GM21576 (cell line): ENCODE data around the gene CKB.

Source experiments
- ATAC-seq: cut with Tn5 transposase; IDR thresholded peaks from one replicate; pipeline ENCODE4 v1.9.1; 2021; ENCODE audit warnings: mild to moderate bottlenecking, moderate library complexity; ENCODE audit not compliant: unreplicated experiment

Gene CKB

DNA sequence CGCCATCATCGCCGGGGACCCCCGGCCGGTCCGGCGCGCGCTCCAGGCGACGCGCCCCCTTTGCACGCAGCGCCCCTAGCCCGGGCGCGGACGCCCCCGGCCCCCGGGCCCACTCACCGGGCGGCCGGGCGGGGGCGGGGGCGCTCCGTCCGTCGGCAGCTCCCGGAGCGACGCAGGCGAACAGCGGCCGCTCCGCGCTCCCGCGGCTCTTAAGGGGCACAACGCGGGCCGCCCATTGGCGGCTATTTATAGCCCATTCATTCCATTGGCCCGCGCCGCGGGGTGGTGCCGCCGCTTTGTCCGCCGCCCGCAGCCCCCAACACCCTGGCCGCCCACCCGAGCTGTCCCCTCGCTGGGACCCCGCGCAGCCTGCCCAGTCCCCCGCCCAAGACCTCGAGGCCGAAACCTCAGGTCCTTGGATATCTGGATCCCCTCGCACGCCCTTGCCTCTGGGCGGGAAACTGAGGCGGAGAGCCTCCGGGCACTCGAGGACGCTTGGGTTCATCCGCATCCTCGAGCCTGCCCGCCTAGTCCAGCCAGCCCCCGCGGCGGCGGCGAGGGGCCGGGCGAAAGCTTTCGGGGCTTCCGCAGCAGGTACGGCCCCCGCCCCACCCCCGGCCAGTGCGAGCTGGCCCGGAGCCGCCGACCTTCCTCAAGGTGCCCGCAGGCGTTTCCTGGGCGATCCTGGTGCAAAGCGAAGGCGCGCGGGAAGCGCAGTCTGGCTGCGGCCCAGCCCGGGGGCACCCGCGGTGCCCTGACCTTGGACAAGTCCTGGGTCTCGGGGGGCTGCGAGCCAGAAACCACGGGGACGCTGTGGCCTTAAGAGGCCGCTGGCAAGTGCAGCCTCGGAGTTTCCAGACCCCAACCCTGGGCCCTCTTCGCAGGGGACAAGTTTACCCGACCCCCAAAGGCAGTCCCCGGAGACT is at the start of gene CKB:
TSS of gene CKB (minus strand) at position 182 of the 926 bp plus-strand sequence. CDS start 337 bp downstream, outside the sequence.
- no peak for ATAC-seq

DNA sequence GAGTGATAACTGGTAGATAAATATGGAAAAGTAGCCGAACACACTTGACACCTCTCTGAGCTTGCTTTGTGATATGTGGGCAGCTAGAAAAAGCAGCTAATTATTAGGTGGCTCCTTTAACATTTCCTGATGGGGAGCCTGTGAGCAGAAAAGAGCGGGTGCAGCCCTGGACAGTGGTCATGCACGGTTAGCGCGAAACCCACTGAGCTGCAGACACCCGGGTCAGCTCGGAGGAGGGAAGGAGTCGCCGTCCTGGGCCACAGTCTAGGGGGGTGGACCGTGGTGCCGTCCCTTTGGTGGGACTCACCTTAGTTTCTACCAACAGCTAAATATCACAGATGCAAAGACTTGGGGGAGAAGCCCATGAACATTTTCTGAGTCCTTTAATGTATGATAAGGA is 46.8 kb upstream of the CKB start:
- ATAC-seq: no peak

DNA sequence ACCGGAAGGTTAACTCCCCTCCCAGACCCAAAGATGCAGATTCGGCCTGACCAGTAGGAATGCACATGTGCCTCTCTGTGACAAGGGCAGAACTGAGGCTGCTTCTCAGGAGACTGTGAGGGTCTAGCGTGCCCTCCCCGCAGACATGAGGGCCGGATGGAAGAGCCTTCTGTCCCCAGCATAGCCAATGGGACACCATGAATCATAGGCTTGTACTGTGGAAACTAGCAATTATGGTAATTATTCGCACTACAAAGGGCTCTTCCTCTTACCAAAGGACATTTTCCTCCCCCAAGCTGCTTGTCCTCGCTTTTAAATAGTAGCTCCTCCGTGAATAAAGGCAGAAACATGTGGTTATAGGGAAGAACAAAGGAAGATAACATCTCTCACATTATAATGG is 46.3 kb upstream of the CKB start:
- no peak for ATAC-seq

DNA sequence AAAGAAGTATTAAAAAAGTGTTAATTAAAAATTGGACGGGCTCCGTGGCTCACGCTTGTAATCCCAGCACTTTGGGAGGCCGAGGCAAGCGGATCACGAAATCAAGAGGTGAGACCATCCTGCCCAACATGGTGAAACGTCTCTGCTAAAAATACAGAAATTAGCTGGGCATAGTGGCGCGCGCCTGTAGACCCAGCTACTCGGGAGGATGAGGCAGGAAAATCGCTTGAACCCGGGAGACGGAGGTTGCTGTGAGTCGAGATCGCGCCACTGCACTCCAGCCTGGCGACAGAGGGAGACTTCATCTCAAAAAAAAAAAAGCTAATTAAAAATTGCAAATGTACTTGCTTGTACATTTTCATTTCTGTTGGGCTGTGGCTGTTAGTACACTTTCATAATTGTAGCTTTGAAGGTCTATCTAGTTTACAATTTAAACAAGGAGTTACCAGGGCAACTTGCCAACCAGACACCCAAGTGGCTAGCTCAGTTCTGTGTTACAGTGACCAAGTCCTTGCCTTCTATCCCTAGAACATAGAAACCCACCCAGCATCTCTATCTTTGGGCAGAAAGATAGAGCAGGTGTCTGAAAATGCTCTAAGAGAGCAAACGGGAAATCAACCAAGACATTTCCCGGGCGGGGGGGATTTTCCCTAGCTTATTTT is 41.3 kb upstream of the CKB start:
- no peak for ATAC-seq

DNA sequence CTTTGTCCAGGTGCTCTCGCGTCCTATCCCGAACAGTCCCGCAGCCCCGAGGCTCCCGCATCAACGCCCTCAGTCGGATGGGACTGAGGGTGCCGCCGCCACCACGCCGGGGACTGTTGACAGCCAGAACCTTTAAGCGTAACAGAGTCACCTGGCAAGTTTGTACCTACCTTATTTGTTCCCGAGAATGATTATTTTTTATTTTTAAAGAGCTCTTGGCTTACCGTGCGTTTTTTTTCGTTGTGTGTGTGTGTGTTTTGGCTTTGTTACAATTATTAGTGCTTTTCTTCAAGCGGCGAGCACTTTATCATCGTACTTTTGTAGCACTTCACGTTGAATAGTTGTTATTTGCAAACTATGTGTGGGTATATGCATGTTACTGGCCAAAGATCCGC is 40.6 kb upstream of the CKB start:
- no peak for ATAC-seq

DNA sequence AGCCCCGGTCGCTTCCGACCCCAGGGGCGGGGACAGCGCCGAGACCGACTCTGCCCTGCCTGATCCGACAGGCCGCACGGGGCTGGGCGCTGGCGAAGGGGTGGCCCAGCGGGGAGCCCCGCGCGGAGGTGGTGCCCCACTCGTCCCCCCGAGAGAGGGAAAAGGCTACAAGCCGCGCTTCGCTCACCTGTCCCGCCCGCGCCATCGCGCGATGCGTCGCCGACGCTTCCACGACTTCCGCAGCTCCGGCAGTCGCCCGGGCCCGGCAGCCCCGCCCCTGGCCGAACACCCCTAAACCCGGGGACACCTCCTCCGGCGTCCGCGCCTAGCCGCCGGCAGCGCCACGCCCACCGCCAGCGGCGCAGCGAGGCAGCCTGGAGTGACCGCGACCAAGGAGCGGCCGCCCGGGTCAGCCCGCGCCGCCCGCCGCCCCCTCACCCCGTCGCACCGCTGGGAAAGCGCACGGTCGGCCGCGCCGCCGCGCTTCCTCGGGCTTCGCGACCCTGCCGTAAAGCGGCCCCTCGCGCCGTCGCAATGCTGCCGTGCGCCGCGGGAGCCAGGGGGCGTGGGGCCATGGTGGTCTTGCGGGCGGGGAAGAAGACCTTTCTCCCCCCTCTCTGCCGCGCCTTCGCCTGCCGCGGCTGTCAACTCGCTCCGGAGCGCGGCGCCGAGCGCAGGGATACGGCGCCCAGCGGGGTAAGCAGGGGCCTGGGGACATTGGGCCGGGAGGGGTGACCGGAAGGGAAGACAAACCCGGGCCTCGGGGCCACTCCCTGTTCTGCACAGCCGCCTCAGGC is 40.0 kb upstream of the CKB start, which contains the start of the genes BAG5 and COA8:
TSS of gene BAG5 (minus strand) at position 229 of the 797 bp plus-strand sequence. CDS start 1,493 bp downstream, outside the sequence.
TSS of gene COA8 (plus strand) at position 532 of the 797 bp plus-strand sequence. CDS start at position 574, 42 bp downstream.
- ATAC-seq: peak; percentile 77

DNA sequence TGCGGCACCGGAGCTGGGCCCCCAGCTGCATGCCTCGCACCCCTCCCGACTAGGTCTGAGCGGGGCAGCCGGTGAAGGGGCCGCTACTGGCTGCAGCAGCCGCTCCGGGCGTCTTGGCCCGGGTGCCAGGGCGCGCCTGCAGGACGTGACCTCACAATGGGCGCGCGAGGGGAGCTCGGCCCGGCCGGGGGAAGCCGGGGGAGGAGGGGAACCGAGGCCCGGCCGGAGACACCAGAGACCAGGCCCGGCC is 39.5 kb upstream of the CKB start:
- peak; percentile 39 for ATAC-seq

DNA sequence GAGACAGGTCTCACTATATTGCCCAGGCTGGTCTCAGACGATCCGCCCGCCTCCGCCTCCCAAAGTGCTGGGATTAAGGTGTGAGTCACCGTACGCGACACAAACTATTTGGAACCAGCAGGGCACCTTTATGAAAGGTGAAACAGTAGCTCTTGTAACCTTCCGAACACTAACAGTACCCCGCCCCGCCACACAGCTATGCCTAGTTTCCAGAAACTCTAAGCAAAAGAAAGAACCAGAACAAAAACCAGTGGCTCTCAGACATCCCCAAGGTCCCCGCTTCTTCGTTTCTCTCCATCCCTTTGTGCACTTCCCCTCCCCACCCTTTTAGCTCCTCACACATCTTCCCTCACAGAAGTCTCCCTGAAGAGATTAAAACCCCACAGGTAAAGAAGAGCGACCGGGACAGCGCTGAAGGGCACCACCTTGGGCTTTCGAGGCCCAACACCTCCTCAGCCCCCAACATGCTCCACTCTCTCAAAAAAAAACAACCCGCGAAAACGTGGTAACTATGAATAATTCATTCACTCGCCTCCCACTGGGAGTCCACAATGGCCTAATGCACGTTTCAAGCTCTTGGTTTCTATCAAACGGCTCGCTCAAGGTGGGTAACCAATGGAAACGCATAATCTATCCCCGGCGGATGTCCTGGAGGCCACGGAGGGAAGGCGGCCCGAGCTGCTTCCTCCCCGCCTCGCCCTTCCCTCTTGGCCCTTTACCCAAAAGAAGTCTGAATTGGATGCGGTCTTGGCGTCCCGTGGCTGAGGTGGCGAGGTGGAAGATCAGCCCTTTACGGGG is 39.0 kb upstream of the CKB start:
- peak; percentile 11 for ATAC-seq

DNA sequence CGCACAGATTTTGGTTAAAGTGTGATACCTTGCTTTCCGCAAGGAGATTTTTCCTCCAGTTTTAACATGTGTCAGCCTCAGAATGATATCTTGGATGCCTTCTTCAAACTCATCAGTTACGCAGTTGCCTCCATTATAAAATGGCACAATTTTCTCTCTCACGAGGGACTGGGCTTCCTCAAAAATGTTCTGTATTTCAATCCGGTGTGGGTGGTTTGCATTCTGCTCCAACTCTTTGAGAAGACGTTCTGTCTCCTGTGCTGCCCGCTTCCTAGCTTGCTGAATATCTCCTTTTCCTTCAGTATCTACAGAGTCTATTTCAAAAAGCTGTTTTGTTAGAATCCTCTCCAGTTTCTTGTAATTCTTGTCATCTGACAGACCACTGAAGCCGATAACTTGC is 38.1 kb upstream of the CKB start:
- no peak for ATAC-seq

DNA sequence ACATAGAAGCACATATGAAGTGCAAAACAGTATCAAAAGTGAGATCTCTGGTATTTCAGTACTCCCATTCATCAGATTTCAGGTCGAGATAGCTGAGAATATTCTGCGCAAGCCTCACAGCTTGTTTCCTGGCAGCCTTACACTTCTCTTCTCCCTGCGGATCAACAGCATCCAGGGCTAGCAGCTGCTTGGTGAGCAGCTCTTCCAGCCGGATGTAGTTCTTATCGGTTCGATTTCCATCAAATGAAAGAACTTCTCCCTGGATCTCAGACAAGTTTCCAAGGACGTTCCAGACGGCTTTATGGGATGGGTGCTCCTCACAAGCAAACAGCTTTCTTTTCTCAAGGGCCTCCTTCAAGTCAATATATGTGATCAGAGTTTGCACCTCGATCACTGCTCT is 37.1 kb upstream of the CKB start:
- ATAC-seq: no peak

DNA sequence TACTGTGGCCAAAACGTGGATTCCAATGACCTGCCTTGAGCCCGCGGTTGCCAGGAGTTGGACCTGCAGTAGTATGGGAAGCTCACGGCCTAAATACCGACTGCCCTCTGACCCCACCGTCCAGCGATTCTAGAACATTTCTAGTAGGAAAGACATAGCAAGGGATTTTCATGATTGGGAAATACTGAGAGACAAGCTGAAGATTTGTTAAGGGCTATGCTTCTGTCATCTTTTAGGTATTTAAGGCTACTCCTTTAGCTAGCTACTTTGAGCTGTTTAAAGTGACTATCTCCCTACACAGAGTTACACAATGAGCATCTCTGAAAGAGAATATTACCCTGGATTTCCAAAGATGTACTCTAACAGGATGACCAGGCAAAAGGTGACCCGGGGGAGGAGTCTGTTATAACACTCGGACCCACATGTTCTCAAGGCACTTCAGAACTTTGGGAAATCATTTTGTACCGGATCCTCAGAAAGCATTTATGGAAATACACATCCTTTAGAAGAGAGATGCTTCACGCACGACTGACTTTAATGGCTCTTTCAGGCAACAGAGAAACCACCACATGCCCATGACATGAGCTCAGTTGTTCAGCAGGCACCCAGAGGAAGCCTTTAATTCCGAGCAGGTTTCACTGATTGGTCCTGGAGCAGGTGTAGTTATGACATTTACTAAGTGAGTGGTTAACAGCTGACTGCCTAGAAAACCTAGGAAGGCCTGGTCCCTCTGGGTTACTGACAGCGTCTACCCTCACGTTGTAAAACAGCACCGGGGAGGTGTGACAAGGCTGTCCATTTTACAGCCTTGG is 35.6 kb upstream of the CKB start:
- no peak for ATAC-seq

DNA sequence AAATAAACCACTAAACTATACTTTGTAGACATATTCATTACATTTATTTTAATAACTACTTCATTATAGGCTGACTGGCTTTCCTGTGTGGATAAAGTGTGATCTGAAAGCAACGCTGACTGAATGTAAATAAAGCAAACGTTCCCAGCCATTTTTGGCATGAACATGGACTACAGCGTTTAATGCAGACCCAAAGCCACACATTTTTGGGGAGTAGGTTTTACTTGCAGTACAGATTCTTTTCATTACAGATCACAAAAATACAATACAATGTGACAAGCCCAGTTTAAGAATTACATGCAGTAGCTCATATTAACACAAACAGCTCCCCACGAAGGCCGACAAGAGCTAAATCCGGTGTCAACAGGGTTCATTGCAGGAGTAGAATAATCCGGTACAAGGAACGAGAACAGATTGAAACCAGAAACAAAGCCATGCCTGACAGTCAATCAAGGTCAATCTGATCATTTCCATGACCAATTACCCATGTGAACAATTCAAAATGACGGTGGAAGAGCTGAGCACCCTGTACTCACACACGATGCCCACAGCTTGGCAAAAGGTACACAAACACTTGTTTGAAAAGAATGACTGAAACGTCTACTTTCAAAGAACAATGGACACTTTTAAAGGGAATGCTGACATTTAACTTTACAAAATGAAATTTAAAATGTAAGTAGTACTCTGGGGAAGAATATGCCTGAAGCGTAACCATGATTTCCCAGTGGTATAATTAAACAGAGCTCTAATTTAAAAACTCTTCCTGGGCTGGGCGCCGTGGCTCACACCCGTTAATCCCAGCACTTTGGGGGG is 34.5 kb upstream of the CKB start:
- ATAC-seq: no peak

DNA sequence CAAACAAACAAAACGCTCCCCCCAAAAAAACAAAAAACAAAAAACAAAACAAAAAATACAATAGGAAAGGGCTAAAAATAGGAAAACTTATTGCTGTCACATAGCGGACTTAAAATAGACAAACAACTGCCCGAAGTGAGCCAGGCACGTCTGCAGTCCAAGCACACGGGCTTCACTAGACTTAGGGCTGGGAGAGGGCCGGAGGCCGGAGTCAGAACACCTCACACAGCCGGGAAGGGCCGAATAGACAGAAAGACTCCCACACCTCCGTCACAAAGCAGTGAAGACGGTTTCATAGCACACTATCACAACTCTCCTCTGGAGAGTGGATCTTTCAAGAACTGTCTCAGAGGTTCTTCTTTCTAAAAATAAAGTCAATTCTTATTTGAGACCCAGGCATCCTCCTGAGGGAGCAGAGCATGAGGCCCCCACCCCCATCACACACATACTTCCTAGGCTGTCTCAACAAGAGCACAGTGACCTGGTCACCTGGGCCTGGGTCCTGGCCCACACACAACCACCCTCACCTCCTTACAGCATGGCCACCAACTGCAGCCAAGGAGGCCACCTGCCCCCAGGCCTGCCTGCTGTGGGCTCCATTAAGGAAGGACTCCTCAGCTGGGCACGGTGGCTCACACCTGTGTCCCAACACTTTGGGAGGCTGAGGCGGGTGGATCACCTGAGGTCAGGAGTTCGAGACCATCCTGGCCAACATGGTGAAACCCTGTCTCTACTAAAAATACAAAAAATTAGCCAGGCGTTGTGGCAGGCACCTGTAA is 33.1 kb upstream of the CKB start:
- ATAC-seq: no peak

DNA sequence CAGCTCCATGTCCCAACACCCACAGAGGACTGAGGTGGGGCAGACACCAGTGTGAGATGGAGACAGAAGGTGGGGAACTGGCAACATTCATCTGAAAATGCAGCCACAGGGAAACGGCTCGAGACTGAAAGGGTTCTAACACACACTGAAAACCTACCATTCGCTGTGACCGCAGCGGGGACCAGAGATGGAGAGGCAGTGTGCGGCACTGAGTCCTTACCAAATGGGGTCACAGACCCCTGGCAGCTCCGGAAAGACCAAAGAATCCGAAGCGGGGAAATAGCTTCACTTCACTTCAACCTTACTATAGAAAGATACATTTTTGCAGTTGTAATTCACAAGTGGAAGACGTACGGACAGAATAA is 30.2 kb upstream of the CKB start:
- no peak for ATAC-seq

DNA sequence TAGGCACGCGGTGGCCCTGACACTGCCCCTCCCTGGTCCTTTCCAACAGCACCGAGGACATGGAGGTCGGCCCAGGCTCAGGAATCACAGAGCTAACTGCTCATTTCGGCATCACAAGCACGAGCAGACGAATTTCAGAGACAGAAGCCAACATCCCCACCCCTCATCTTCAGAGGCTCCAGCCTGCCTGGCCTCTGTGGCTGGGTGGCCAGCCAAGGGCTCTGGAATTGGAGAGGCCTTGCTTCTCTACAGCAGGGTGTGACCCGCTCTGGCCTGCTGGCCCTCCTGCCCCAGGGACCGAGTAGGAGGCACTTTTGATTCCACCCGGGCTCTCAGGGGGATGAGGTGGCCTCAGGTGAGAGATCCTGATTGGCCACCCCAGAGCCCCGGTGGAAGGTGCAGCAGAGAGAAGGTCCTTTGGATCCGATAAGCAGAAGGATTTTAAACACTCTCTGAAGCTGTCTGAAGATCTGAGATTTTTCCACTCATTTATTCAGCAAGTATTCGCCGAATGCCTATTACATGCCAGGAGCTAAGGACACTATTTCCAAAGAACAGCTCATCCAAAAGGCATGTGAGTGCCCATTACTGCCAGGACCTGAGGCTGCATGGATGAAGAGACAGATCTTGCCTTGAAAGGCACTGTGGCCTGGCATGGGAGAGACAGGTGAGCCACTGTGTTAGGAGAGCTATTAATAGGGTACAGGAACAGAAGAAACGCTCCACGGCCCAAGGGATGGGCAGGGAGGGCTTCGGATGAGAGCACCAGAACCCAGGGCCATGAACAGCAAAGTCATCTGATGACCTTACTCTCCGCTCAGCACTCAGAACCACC is 29.6 kb upstream of the CKB start:
- ATAC-seq: no peak

DNA sequence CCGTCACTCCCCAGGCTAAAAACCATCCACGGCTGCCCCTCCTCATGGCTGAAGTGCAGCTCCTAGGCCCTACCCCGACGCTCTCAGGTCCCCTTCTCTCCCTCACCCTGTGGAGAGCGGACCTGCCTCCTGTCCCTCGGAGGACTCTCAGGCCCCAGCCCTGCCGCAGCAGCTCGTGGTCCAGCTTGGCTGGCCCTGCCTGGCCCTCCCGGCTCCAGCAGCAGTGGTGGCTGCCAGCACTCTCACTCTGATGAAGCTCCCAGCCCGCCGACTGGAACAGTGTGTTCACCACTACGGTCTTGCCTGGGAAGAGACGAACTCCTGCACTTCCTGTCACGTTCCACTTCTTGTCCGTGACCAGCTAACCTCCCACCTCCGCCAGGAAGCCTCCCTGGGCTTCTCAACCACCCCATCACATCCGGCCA is 28.7 kb upstream of the CKB start:
- ATAC-seq: no peak
